Fibroblast of upper back skin (primary cell): ENCODE data around the gene TMEM185A.
A peak's percentile ranks its signal among the peaks of the same experiment; 100 is the strongest.
"Not testable (repeated sequence)": the region's sequence is repeated elsewhere in the genome, so short reads cannot be mapped to it uniquely, and the experiment has no call there.

Experiments used
- DNase-seq: peaks from one replicate; pipeline ENCODE4 v3.0.0-alpha.2; 2013

Gene TMEM185A

DNA sequence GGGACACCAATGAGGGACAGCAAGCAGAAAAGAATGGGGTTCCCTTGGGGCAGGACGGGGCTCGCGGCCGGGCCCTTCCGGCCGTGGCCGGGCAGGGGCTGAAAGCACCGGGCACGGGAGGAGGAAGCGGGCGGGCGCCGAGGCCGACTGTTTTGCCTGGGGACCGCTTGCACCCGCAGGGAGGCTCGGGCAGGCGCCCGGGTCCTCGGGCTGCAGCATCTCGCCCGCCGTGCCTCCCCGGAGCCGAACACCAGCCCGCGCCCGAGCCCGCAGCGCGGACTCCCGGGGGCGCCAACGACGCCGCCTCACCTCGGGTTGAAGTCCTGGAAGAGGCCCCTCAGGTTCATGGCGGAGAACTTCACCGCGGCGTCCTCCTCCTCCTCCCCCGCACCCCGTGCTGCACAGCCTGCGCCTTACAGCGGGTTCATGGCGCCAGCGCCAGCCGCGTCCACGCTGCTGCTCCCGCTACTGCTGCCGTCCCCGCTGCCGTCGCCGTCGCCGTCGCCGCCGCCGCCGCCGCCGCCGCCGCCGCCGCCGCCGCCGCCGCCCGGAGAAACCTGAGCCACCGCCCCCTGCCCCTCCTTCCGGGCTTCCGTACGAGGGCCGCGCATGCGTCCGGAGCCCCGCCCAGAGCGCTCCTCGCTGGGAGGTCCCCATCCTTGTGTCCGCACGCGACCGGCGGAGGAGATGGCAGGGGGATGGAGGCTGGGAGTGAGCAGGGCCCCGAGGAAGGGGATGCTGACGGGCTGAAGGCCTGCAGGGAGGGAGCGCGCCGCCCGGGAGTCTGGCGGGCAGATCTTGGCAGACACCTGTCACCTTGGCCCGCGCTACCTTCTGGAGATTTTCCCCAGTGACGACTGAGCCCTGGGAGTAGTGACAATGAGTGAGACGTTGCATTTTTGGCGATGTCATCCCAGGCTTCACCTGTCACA lies at the start of gene TMEM185A:
TMEM185A (minus strand) TSS at position 559 of the 932 bp plus-strand sequence; CDS start at position 347, 212 bp downstream.
- DNase-seq = peak; percentile 48

DNA sequence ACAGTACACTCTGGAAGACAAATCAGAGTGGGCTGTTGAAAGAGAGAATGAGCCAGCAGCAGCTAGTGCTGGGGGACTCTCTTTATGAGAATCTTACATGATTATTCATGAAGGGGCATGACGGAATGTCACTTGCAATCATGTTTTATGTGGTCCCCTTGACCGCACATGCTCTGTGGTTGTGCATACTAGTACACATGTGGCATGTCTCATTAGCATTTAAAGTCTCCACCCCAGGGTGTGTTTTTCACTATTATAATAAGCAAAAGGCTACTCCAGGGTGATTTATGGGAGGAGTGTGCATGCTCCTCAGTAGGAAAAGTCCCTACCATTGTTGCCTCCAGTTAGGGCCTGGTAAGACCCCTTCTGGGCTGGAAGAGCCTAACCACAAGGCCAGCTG lies 49.6 kb upstream of the TMEM185A start:
- DNase-seq = no peak

DNA sequence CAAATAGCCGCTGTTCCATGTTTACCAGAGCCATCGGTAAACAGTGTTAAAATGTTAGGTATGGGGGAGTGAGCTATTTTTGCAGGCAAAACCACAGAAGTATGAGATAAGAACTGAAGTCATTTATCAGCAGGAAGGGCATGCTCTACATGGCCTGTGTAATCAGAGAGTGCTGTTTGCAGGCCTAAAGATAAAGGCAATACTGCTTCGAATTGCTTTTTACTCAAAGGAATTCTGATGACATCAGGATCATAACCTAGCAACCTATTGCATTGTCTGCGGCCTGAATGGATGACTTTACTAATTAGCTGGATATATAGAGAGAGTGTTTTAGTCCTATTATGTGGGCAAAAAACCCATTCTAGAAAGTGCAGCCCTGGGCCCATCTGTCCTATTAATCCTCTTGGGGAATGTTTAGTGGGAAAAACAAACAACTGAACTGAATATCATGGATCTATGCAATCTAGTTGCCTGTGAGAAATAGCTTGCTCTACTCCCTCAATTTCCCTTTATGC lies 47.6 kb upstream of the TMEM185A start:
- not testable (repeated sequence) for DNase-seq

DNA sequence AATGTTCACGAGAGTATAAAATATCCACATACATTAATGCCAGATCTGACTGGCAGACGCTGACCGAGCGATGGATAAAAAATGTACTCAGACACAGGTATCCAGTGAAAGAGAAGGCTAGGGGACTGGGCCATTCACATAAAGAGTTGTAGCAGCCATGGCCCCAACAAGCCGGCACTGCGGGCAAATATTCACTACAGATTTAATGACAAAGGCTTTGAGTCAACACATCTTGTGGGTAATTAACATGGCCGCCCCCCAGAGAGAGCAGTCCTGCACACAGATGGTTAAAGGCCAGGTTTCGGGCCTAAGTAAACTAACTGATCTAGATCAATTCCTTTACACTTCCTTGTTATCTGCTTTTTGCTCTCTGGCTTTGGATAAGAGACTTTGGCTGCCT lies 44.0 kb upstream of the TMEM185A start:
- DNase-seq = not testable (repeated sequence)

DNA sequence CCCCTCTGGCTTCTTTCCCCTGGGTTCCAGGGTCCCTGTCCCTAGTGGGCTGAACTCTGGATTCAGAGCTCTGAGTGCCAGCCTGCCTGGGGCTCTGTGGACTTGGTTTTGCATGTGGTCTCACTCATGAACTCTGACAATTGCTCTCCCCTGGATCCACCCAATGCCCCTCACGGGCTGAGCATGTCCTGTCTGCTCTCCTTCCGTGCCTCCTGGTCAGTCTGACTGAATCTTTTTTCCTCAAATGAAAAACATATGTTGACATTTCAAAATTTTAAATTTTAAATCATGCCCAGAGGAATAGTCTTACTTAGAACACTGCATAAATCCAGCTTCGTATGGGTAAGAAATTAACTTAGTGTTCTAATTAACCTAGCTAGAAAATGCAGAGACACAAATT lies 43.5 kb upstream of the TMEM185A start:
- not testable (repeated sequence) for DNase-seq

DNA sequence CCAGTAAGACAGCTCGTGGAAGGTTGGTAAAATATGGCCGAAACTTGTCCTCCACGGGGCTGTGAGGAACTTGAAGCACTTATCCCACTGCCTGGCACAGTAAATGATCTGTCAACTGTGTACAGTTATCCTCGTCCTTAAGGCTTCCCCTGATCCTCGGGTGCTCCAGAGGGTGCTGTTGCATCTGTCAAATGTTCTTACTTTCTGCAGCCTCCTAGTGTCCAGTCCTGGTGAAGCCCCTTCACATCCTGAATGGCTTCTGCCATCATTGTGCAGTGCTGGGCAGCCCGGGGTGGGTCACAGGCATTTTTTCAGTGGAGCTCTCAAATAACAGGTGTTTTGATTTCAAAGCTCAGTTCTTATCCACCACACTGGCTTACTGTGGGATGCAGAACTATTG lies 29.0 kb upstream of the TMEM185A start:
- not testable (repeated sequence) for DNase-seq

DNA sequence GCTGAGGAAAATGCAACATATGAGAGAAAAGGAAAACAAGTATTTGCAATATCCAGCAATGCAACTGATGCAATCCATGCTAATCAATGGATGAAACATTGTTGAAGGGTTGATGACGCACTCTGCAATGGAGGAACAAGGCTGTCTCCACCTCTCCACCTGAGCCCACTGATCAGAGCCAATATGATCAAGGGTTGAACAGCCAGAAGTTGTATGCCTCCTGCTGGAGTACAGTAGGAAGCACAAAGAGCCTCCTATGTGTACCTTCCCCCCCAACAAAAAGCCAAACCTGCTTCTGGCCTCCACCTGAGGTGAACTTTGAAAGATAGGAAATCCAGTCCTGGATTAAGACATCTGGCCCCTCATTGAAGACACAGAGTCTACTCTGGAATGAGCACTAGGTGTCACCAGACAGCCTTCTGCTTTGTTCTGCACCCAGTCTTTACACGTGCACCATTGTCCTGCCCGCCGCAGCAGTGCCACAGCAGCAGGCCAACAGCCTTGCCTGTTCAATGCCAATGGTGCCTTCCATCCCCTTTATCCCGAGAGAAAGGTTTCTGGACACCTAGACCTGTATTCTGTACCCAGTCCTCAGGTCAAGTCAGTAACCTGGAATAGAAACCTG lies 24.8 kb upstream of the TMEM185A start:
- DNase-seq = not testable (repeated sequence)

DNA sequence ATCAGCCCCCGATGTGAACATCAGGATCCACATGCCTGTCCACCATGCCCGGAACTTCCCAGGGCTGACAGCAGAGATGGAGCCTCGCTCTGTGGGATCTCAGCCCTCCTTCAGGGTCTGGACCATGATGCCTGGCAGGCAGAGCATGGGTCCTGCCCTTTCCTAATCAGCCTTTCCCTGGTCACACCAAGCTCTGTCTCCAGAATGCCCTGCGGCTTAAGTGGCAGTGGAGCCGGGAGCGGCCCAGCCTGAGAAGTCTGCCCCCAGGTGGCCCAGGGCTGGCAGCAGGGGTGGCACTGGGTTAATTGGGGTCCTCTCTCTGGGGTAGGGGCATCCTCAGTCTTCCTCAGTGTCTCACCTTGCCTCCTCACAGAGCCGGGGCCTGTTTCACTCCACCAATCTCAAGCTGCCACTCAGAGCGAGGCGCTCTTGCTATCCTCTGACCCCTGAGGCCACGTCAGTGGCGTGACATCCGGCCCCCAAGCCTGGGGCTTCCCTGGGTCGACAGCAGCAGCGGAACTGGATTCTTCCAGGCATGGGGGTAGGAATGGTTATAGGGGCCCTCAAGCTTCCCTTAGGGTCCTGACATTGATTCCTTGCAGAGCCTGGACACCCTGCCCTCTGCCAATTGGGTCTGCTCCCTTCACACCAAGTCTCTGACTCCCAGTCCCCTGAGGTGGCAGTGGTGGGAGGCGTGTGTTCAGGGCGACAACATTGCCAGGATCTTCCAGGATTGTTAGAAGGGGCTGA lies 20.8 kb upstream of the TMEM185A start:
- no peak for DNase-seq

DNA sequence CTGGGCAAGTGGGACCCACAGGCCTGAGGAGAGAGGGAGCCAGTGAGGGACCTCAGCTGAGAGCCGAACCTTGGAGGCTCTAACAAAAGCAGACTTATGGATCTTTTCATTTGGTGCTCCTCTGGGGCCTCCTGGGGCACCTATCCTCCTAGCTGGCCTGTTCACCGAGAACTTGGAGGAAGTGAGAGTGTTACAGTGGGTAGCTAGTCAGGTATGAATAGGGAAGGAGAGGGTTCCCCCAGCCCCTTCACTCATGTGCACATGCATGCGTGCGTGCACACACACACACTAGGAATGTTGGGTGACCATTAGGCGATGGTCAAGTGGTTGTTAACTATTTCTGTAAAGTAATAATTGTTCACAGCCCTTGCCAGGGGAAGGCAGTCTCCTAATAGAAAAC lies 18.6 kb upstream of the TMEM185A start:
- DNase-seq = no peak

DNA sequence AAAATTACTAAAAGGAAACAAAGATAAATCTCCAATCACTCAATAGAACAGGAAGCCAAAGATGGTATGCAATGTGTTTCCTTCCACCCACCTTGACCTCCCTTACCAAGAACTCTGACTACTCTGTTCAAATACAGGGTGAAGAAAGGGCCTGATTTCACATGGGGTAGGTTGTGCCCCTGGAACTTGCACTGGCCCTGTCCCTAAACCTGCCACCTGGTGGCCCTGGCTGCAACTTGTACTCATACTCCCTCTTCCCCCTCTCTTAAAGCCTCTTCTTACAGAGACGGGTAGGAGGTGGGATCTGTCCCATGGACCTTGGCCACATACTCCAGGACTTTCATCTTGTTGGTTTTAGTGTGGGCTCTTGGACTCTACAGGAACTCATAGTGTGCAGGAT lies 17.3 kb upstream of the TMEM185A start:
- no peak for DNase-seq

DNA sequence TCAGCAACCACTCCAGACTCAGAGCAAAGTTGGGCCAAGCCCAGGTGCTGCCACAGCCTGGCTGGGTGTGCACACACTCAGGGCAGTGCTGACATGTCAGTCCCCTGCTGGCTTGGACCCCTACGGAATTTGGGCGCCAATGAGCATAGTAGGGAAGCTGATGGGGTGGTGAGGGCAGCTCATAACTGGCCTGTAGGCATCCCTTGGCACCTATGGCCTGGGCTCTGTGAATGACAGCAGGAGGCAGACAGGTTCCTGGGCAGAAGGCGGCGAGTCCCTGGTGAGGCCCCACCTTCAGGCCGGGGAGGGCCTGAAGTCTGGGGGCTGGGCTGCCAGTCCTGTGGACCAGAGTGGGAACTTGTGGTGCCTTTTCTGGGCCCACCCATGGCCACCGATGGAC lies 15.9 kb upstream of the TMEM185A start:
- no peak for DNase-seq

DNA sequence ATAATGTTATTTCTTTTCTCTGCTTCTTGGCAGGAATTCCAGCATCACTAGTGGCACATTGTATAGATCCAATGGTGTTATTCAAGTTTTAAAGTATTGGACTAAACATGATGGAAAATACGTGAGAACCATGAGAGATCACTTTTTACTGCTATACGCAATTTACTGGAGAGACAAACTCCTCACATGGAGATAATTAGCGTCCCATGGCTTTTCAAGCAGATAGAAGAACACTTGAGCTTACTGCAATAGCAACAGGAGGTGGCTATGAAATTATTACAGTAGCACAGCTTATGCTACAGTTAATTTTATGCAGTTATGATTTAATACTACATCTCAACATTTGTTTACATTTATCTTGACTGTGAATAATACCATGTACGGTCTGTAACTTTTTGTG lies 11.9 kb upstream of the TMEM185A start:
- no peak for DNase-seq

DNA sequence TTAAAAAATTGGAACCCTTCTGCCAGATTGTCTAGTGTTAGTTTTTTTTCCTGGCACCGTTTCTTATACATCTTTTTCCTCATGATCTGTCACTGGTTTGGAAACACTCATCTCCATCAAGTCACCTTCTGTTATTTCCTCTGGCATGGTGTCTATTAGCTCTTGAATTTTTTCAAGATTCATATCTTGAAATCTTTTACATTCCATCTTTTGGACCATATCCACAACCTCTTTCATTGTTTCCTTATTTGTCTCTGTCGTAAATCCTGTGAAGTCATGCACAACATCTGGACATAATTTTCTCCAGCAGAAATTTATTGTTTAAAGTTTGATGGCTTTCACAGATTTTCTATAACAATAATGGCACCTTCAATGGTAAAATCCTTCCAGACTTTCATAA lies 10.2 kb upstream of the TMEM185A start:
- DNase-seq = peak; percentile 68

DNA sequence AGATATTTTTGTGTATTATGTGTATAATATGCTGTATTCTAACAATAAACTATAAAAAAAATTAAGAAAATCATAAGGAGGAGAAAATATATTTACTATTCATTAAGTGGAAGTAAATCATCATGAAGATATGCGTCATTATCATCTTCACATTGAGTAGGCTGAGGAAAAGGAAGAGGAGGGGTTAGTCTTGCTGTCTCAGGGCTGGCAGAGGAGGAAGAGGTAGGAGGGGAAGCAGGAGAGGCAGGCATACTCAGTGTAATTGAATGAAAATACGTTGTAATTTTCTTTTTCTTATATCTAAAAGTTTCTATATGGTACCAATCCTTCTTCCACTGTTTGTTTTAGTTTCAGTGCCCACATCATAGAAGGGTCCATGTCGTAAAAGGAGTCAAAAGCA lies 9.8 kb upstream of the TMEM185A start:
- DNase-seq = peak; percentile 2

DNA sequence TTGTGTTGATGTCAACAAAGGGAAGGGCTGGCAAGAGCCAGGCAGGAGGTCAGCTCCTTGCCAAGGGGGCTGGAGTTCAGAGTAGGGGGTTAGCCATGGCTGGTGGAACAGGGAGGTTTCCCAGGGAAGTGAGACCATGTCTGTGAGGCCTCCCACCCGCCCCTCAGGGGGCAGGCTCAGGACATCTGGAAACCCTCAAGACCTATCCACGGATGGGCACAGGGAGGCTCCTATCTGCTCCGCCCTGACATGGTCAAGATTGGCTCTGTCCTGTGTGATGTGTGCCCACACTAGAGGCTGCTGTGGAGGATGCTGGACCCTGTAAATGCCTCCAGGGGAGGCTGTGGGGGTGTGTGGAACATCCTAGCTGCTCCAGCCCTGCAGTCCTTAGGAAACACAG lies 8.0 kb upstream of the TMEM185A start:
- no peak for DNase-seq

DNA sequence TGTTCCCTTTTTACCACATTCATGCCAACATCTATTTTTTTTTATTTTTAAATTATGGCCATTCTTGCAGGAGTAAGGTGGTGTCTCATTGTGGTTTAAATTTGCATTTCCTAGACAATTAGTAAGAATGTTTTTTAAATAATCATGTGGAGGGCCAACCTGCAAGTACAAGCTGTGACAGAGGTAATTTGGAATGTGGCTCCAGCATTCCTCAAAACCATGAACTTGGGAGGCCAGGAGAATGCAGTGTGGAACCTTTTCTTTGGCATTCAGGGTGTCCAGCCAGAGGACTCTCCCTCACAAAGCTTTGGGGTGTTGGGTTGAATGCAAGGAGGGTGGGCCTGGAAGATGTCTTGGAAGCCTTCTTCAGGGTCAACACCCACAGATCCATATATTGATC lies 7.3 kb upstream of the TMEM185A start:
- peak; percentile 64 for DNase-seq

DNA sequence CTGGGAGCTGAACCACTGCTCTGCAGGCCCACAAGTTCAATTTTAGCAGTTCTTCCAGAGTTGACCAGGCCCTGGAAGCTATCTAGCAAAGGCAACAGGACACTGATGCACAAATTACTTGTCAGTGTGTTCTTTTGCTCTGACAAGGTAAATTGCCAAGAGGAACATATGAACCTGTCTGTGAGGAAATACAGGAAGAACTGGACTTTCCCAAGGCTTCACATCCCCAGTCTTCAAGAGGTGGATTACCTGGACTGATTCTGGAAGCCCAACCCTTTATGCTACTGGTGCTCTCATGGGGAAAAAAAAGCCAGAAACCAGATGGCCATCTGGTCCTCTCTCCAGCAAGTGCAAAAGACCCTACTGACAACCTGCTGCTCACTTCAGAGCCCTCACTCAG lies 1.9 kb upstream of the TMEM185A start:
- DNase-seq = no peak

DNA sequence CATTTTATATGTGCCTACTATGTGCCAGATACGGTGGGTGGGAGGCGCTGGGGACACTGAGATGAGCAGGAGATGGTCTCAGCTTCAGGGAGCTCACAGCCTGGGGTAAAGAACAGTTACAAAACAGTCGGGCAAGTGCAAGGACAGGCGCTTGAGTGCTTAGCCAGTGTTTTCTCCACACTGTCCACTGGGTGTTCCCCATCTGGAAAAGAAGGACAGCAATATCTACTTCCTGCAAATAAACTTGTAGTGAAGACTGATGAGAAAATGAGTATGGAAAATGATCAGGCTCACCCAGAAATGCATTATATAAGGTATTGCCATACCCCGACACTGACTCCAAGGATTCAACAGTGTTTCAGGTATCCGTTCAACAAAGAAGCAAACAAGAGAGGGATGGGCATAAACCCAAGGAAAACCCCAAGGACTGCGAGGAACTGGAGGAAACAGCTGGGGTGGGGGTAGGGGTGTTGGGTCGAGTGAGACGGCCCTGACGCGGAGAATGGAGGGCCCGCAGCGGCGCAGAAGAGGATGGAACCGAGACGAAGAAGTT lies 835 bp downstream of the TMEM185A start:
- peak; percentile 24 for DNase-seq

DNA sequence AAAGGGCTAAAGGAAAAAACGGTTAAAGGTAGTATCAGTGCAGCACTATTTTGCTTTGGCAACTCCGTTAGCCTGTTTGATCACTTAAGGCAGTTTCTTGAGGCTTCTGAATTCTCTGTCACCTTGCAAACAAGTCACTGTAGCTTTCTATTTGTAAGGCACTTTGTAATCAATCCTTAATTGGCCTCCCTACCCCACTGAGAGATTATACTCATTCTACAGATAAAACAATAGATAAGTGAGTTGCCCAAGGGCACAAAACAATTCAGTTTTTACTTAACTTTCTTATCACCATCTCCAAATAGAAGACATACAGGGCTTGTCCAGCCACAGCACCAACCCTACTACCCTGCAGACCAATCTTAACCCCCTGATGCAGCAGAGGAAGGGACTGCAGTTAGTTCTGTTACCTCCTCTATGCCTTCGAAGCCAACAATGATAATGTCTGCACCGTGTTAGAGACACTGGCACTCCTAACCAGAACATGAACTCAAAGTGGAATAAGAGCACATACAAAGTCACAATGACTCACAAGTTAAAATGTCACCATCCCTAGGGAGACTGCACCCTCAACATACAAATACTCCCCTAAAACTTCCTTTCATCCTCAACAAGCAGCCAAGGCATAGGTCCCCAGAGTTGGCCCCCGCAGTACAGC lies 1.7 kb downstream of the TMEM185A start:
- DNase-seq = no peak

DNA sequence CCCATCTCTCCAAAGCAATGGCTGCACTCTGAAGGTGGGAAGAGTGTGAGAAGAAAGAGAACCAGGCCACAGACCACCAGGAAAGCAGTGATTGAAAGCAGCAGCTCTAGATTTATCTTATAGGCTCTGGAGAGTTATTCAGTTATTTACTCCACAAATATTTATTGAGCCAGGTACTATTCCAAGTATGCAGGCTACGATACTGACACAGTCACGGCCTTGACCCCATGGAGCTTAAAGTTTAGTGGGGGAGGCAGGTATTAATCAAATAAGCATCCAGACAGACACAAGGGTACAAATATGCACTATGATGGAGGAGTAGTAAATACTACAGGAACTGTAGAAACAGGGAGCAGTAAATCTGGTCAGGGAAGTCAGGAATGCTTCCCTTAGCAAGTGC lies 2.8 kb downstream of the TMEM185A start:
- DNase-seq = no peak

DNA sequence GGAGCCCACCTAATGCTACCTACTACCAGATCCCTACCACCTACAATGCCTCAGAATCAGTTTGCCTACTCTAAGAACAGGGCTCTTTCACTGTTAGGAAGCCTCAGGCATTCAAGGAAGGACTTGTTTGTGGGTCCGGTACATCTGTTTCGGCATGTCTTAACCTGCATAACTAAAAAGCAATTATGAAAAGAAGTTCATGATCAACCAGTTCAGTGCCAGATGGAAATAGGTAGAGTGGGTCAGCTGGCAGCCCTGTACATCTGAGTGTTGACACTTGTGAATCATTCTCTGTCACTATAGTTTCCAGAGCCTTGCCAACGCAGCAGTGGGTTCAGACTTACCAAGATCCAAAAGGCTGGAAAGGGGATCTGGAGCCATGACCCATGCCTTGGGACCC lies 3.3 kb downstream of the TMEM185A start:
- no peak for DNase-seq

DNA sequence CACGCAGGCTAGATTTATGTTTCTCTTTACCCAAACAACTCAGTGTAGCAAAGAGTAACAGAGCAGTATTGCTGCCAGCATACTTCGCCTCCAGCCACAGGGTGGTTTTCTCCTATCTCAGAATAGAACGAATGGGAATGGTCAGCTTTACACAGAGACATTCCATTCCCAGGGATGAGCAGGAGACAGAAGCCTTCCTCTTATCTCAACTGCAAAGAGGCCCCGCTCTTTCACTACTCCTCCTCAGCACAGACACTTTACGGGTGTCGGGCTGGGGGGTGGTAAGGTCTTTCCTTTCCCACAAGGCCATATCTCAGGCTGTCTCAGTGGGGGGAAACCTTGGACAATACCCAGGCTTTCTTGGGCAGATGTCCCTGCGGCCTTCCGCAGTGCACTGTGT lies 4.8 kb downstream of the TMEM185A start:
- DNase-seq = not testable (repeated sequence)
